ENCODE results near the gene LSM14B.
A peak's percentile ranks its signal among the peaks of the same experiment; 100 is the strongest.

LSM14B gene
- long read RNA-seq, result 0 reads

DNA sequence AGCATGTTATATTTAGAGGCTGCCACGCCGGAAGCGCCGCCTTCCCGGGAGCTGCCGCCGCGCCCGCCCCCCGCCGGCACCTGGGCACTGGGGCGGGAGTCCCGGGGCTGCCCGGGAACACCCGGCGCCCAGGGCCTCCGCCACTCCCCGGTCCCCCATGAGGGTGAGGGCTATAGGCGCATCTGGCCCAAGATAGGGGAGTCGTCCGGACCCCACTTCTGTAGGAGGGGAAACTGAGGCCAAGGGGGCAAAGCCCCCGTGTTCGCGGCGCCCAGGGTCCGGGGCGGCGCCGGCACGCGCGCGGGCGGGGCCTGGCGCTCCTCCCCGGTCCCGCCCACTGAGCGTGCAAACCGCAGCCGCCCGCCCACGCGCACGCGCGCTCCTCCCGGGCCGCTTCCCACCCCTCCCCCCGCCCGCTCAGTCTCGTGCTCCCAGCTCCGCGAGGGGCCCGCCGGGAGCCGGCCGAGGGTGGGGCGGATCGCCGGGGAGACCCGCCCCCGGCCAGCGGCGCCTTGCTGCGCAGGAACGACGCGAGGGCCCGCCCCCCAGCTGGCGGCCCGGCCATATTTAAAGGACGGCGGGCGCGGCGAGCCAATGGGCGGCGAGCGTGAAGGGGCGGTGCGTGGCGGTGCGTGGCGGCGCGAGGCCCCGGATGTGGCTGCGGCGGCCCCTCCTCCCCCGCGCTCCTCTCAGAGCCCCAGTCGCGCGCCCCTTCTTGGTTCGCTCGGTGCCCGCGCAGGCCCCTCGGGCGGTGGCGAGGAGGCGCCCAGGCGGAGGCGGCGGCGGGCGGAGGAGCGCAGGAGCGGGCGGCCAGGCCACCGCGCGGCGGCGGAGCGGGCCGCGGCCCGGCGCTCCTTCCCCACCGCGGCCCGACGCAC is at the start of gene LSM14B:
LSM14B (plus strand) TSS at position 700 of the 878 bp plus-strand sequence. CDS start 192 bp downstream, outside the sequence.
- peak within 1 kb of the TSS; percentile 95 for H3K27ac ChIP-seq (replicated peaks)
- H3K4me3 ChIP-seq (replicated peaks; ENCODE audit: insufficient read depth, low read length), result peak within 1 kb of the TSS; percentile 77
- H3K27me3 ChIP-seq (ENCODE audit: insufficient read depth, poor library complexity, severe bottlenecking), result no peaks in the 10 kb centered on the region
- peak; percentile 92 to 94 for DNase-seq (ENCODE audit: low read depth in 1 of 2, low spot score in 1 of 2)
- TF ChIP-seq GABPA (IDR thresholded peaks at IDR 0.05; ENCODE audit: low read depth) (no peak; the same call in 1 of the 2 replicates), POLR2AphosphoS5 (IDR thresholded peaks at IDR 0.05; ENCODE audit: low read depth) (peak; percentile 12; the same call in 1 of the 2 replicates)

DNA sequence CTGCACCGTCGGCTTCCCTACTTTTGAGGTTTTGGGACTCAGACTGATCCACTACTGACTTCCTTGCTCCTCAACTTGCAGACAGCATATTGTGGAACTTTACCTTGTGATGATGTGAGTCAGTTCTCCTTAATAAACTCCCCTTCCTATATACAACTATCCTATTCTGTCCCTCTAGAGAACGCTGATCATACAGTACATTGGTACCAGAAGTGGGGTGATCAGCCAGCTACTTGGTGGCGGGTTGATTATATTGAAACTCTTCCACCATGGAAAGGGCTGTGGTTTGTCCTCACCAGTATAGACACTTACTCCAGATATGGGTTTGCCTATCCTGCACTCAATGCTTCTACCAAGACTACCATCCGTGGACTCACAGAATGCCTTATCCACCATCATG is 49.0 kb upstream of the LSM14B start:
- Histone ChIP-seq H3K27me3 (ENCODE audit: insufficient read depth, poor library complexity, severe bottlenecking) (no peaks in the 10 kb centered on the region), H3K27ac (replicated peaks) (no peak overlapping the region), H3K4me3 (replicated peaks; ENCODE audit: insufficient read depth, low read length) (no peak overlapping the region)
- DNase-seq (ENCODE audit: low read depth in 1 of 2, low spot score in 1 of 2), result no peak
- TF ChIP-seq SPI1 (IDR thresholded peaks at IDR 0.05; ENCODE audit: borderline replicate concordance, low read depth) (no peak), GABPA (IDR thresholded peaks at IDR 0.05; ENCODE audit: low read depth) (no peak), POLR2AphosphoS5 (IDR thresholded peaks at IDR 0.05; ENCODE audit: low read depth) (no peak)
- TF ChIP-seq, protein P1, sequence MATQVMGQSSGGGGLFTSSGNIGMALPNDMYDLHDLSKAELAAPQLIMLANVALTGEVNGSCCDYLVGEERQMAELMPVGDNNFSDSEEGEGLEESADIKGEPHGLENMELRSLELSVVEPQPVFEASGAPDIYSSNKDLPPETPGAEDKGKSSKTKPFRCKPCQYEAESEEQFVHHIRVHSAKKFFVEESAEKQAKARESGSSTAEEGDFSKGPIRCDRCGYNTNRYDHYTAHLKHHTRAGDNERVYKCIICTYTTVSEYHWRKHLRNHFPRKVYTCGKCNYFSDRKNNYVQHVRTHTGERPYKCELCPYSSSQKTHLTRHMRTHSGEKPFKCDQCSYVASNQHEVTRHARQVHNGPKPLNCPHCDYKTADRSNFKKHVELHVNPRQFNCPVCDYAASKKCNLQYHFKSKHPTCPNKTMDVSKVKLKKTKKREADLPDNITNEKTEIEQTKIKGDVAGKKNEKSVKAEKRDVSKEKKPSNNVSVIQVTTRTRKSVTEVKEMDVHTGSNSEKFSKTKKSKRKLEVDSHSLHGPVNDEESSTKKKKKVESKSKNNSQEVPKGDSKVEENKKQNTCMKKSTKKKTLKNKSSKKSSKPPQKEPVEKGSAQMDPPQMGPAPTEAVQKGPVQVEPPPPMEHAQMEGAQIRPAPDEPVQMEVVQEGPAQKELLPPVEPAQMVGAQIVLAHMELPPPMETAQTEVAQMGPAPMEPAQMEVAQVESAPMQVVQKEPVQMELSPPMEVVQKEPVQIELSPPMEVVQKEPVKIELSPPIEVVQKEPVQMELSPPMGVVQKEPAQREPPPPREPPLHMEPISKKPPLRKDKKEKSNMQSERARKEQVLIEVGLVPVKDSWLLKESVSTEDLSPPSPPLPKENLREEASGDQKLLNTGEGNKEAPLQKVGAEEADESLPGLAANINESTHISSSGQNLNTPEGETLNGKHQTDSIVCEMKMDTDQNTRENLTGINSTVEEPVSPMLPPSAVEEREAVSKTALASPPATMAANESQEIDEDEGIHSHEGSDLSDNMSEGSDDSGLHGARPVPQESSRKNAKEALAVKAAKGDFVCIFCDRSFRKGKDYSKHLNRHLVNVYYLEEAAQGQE (IDR thresholded peaks at IDR 0.05; ENCODE audit: insufficient replicate concordance, low read depth), result no peak
- TF ChIP-seq, protein P2, sequence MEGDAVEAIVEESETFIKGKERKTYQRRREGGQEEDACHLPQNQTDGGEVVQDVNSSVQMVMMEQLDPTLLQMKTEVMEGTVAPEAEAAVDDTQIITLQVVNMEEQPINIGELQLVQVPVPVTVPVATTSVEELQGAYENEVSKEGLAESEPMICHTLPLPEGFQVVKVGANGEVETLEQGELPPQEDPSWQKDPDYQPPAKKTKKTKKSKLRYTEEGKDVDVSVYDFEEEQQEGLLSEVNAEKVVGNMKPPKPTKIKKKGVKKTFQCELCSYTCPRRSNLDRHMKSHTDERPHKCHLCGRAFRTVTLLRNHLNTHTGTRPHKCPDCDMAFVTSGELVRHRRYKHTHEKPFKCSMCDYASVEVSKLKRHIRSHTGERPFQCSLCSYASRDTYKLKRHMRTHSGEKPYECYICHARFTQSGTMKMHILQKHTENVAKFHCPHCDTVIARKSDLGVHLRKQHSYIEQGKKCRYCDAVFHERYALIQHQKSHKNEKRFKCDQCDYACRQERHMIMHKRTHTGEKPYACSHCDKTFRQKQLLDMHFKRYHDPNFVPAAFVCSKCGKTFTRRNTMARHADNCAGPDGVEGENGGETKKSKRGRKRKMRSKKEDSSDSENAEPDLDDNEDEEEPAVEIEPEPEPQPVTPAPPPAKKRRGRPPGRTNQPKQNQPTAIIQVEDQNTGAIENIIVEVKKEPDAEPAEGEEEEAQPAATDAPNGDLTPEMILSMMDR (IDR thresholded peaks at IDR 0.05; ENCODE audit: insufficient read depth, low read length), result no peak

DNA sequence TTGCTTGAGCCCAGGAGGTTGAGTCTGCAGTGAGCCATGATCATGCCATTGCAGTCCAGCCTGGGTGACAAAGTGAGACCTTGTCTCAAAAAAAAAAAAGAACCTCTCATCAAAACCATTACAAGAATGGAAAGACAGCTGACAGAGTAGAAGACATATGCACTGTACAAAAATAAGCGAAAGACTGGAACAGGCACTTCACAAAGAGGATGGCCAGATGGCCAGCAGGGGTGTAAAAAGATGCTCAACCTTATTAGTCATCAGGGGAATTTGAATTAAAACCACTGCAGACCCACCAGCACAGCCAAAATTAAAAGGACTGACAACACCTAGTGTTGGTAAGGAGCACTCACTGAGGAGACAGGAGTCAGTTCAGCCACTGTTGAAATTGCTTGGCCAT is 43.1 kb upstream of the LSM14B start:
- no peaks in the 10 kb centered on the region for H3K27me3 ChIP-seq (ENCODE audit: insufficient read depth, poor library complexity, severe bottlenecking)
- DNase-seq (ENCODE audit: low read depth in 1 of 2, low spot score in 1 of 2), result no peak
- H3K27ac ChIP-seq (replicated peaks), result no peak overlapping the region
- TF ChIP-seq GABPA (IDR thresholded peaks at IDR 0.05; ENCODE audit: low read depth), result no peak
- TF ChIP-seq POLR2AphosphoS5 (IDR thresholded peaks at IDR 0.05; ENCODE audit: low read depth), result no peak
- TF ChIP-seq, protein P2 (IDR thresholded peaks at IDR 0.05; ENCODE audit: insufficient read depth, low read length), result no peak
- TF ChIP-seq, protein P1 (IDR thresholded peaks at IDR 0.05; ENCODE audit: insufficient replicate concordance, low read depth), result no peak
- no peak for TF ChIP-seq SPI1 (IDR thresholded peaks at IDR 0.05; ENCODE audit: borderline replicate concordance, low read depth)
- H3K4me3 ChIP-seq (replicated peaks; ENCODE audit: insufficient read depth, low read length), result no peak overlapping the region

DNA sequence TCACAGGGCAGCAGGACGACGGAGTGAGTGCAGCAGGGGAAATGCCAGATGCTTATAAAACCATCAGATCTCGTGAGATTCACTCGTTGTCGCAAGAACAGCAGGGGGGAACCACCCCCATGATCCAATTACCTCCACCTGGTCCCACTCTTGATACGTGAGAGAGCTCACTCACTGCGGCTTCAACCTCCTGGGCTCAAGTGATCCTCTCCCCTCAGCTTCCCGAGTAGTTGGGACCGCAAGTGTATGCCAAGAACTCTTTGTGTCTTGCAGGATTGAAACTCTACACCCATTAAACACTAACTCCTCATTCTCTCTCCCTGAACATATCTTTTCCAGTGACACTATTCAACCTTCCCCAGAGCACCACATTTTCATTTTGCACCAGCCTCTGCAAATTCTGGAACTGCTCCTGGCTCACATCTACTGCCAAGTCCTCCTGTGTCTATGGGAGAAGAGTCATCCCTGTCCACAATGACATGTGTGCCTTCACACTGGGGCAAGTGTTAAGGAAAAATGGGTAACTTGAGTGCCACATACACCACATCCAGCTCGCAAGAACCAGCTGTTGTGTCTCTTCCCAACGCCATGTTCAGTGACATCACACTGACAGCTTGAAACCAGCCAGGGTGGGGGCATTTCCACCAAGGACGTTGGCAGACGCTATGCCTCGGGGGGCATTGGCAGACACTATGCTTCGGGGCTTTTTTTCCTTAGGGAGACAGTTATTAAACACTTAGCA is 41.9 kb upstream of the LSM14B start:
- TF ChIP-seq, protein P1 (IDR thresholded peaks at IDR 0.05; ENCODE audit: insufficient replicate concordance, low read depth), result no peak
- TF ChIP-seq GABPA (IDR thresholded peaks at IDR 0.05; ENCODE audit: low read depth) (no peak), SPI1 (IDR thresholded peaks at IDR 0.05; ENCODE audit: borderline replicate concordance, low read depth) (no peak), POLR2AphosphoS5 (IDR thresholded peaks at IDR 0.05; ENCODE audit: low read depth) (no peak)
- TF ChIP-seq, protein P2 (IDR thresholded peaks at IDR 0.05; ENCODE audit: insufficient read depth, low read length), result no peak
- no peaks in the 10 kb centered on the region for H3K27me3 ChIP-seq (ENCODE audit: insufficient read depth, poor library complexity, severe bottlenecking)
- DNase-seq (ENCODE audit: low read depth in 1 of 2, low spot score in 1 of 2), result no peak
- H3K27ac ChIP-seq (replicated peaks), result no peak overlapping the region
- no peak overlapping the region for H3K4me3 ChIP-seq (replicated peaks; ENCODE audit: insufficient read depth, low read length)
